LNCaP clone FGC (cell line): Measurements from ENCODE around the gene PROC.

Experiments
- DNase-seq: peaks from one replicate; pipeline ENCODE4 v3.0.0-alpha.2; 2011; ENCODE audit warnings: low read depth
- H3K4me3 ChIP-seq: 2 replicates; pipeline ENCODE4 v1.5.1; 2011; ENCODE audit warnings: mild to moderate bottlenecking, low read depth, low read length, control low read depth
- CTCF ChIP-seq: IDR thresholded peaks from 2 replicates; pipeline ENCODE4 v1.5.1; 2012; ENCODE audit warnings: mild to moderate bottlenecking; ENCODE audit not compliant: control insufficient read depth, insufficient read depth; ENCODE audit errors: extremely low read depth

The PROC gene

GRCh38 chr2:127378720-127379119 lies 39.5 kb upstream of the PROC start:
- TF ChIP-seq CTCF, result no peak
- no peak for DNase-seq
- no peak overlapping the region for H3K4me3 ChIP-seq

GRCh38 chr2:127379712-127380355 lies 38.4 kb upstream of the PROC start:
- TF ChIP-seq CTCF, result no peak
- no peak overlapping the region for H3K4me3 ChIP-seq
- DNase-seq, result no peak

- H3K4me3 ChIP-seq, result no peak overlapping the region
- no peak for DNase-seq
- TF ChIP-seq CTCF, result no peak
Observed at GRCh38 chr2:127381762-127382161, 36.5 kb upstream of the PROC start.

GRCh38 chr2:127382831-127383230 lies 35.4 kb upstream of the PROC start:
- no peak for TF ChIP-seq CTCF
- DNase-seq, result no peak

GRCh38 chr2:127384529-127384928 lies 33.7 kb upstream of the PROC start:
- DNase-seq, result no peak
- no peak for TF ChIP-seq CTCF
- no peak overlapping the region for H3K4me3 ChIP-seq

More at GRCh38 chr2:127382831-127383230, 35.4 kb upstream of the PROC start:
- H3K4me3 ChIP-seq, result no peak overlapping the region

GRCh38 chr2:127386246-127386645 lies 32.0 kb upstream of the PROC start:
- no peak for TF ChIP-seq CTCF
- peak overlapping the region; percentile 84 for H3K4me3 ChIP-seq
- DNase-seq, result no peak

- DNase-seq, result peak; percentile 54
- no peak for TF ChIP-seq CTCF
- H3K4me3 ChIP-seq, result peak overlapping the region; percentile 84
Observed at GRCh38 chr2:127386764-127387654, 31.2 kb upstream of the PROC start.
